K562 (cell line): ENCODE data around the gene BNC2. TPM values are rescaled to one million over a fixed set of nuclear protein-coding genes. Genes with fewer than 3 reads are reported as not detected.

Experiments used
- ATAC-seq: fragments of 200-7000 bp; cut with Tn5 transposase; 3 replicates; pipeline ENCODE4 v1.9.1; 2020; ENCODE audit warnings: moderate library complexity
- BruUV-seq: library from RNA; stranded (reverse); fragments of 400-500 nt; replicated peaks from 2 replicates; lab custom pipeline; 2021; lab: Mats Ljungman, UMichigan
- CTCF ChIA-PET: fragments of 300-600 bp; formaldehyde crosslinking; extraction: SDS; loops from one replicate; lab custom pipeline; 2021; ENCODE audit warnings: low intra/inter-chr PET ratio; lab: Yijun Ruan, JAX
- POLR2A ChIA-PET: fragments of 300-600, 350-650 bp; sonication (Branson Sonifier 250); formaldehyde crosslinking; extraction: SDS; loops from one replicate; lab custom pipeline; 2021; ENCODE audit warnings: antibody characterized with exemption, inconsistent platforms; lab: Yijun Ruan, JAX
- DNase-seq, 4 experiments: peaks; one replicate each; pipeline versions ENCODE4 v3.0.0 to v3.0.0-alpha.2; 2011 to 2018; ENCODE audit warnings: low spot score in 3 of 4, mixed read lengths in 3 of 4; ENCODE audit errors: extremely low read depth in 1 of 4
- FAIRE-seq: peaks from 2 replicates; lab custom pipeline; 2011; peaks lifted over from hg19 to GRCh38; lab: Jason Lieb, UNC
- H2AFZ ChIP-seq: 2 replicates; pipeline ENCODE4 v1.6.0; 2011; ENCODE audit warnings: low read depth, low read length, control low read depth, inconsistent platforms
- H3K27ac ChIP-seq: fragments of 200-600 bp; 3 replicates; pipeline ENCODE4 v1.8.0; 2011; ENCODE audit warnings: low read depth, mild to moderate bottlenecking, control low read depth, inconsistent platforms, low read length, moderate library complexity, mixed read lengths; ENCODE audit errors: extremely low read depth
- H3K27me3 ChIP-seq, 2 experiments: fragments of 300-600 bp in 1 of 2; 2 replicates in 1 of 2; 3 replicates in 1 of 2; pipeline versions ENCODE4 v1.6.0 to v1.8.0; 2011; ENCODE audit warnings: inconsistent platforms in 2 of 2, low read length in 2 of 2, mild to moderate bottlenecking in 1 of 2, mixed read lengths in 1 of 2, moderate library complexity in 1 of 2; ENCODE audit not compliant: control insufficient read depth in 2 of 2, insufficient read depth in 2 of 2
- H3K36me3 ChIP-seq: fragments of 300-600 bp; 3 replicates; pipeline ENCODE4 v1.8.0; 2011; ENCODE audit warnings: mild to moderate bottlenecking, low read length, inconsistent platforms; ENCODE audit not compliant: control insufficient read depth, insufficient read depth
- H3K4me1 ChIP-seq, 2 experiments: fragments of 200-600 bp in 1 of 2; replicated peaks in 1 of 2; 2 replicates in 1 of 2; 3 replicates in 1 of 2; pipeline versions ENCODE4 v1.5.1 to v1.8.0; 2011; ENCODE audit warnings: inconsistent platforms in 2 of 2, low read length in 2 of 2, mild to moderate bottlenecking in 1 of 2, mixed read lengths in 1 of 2, moderate library complexity in 1 of 2; ENCODE audit not compliant: control insufficient read depth in 2 of 2, insufficient read depth in 2 of 2
- H3K4me2 ChIP-seq: 2 replicates; pipeline ENCODE4 v1.6.1; 2011; ENCODE audit warnings: low read length, control low read depth, inconsistent platforms, mixed read lengths; ENCODE audit not compliant: insufficient read depth
- H3K4me3 ChIP-seq: fragments of 200-600 bp; sonication (generic), shearing (Covaris generic); 2 replicates; pipeline ENCODE4 v1.5.1; 2016; ENCODE audit warnings: control low read depth, inconsistent platforms
- H3K79me2 ChIP-seq: fragments of 200-600 bp; 3 replicates; pipeline ENCODE4 v1.8.0; 2011; ENCODE audit warnings: low read length, inconsistent platforms; ENCODE audit not compliant: control insufficient read depth, insufficient read depth
- H3K9ac ChIP-seq, 2 experiments: 2 replicates each; pipeline versions ENCODE4 v1.6.0 to v1.6.1; 2011; ENCODE audit warnings: low read depth in 2 of 2, low read length in 2 of 2, control low read depth in 1 of 2, inconsistent platforms in 1 of 2, mild to moderate bottlenecking in 1 of 2, mixed read lengths in 1 of 2; ENCODE audit not compliant: insufficient read depth in 1 of 2
- H3K9me1 ChIP-seq: one replicate; pipeline ENCODE4 v1.6.0; 2011; ENCODE audit warnings: inconsistent platforms, mild to moderate bottlenecking, low read length, moderate library complexity; ENCODE audit not compliant: control insufficient read depth, insufficient read depth
- H3K9me3 ChIP-seq: replicated peaks from 2 replicates; pipeline ENCODE4 v1.5.1; 2011; ENCODE audit warnings: low read depth, low read length, inconsistent platforms; ENCODE audit not compliant: control insufficient read depth, insufficient read depth
- H4K20me1 ChIP-seq: replicated peaks from 2 replicates; pipeline ENCODE4 v1.6.1; 2011; ENCODE audit warnings: low read length, inconsistent platforms, mixed read lengths; ENCODE audit not compliant: control insufficient read depth, insufficient read depth
- ADNP ChIP-seq: fragments of 200-800 bp; sonication (Bioruptor generic); IDR thresholded peaks from 2 replicates; pipeline ENCODE4 v1.6.1; 2016; ENCODE audit warnings: missing genetic modification characterization, missing compliant biosample characterization
- CHCHD3 ChIP-seq: fragments of 250-450 bp; sonication (Bioruptor Pico); IDR thresholded peaks from 2 replicates; pipeline ENCODE4 v2.1.2; 2022; ENCODE audit warnings: mild to moderate bottlenecking
- GABPB2 ChIP-seq: fragments of 250-450 bp; sonication (Bioruptor Pico); conservative IDR thresholded peaks from 2 replicates; pipeline ENCODE4 v1.5.1; 2021; ENCODE audit warnings: mild to moderate bottlenecking
- GTF2E2 ChIP-seq: fragments of 200-800 bp; sonication (Bioruptor generic); IDR thresholded peaks from 2 replicates; pipeline ENCODE4 v1.6.1; 2016; ENCODE audit warnings: missing genetic modification characterization, missing compliant biosample characterization
- MNT ChIP-seq, 2 experiments: fragments of 450-650 bp; conservative IDR thresholded peaks; 2 replicates each; pipeline ENCODE4 v1.6.1; 2017; ENCODE audit warnings: mild to moderate bottlenecking in 2 of 2, moderate library complexity in 2 of 2
- NFYB ChIP-seq: IDR thresholded peaks from 2 replicates; pipeline ENCODE4 v1.6.1; 2011; ENCODE audit warnings: mild to moderate bottlenecking, moderate library complexity; ENCODE audit not compliant: insufficient read length; ENCODE audit errors: extremely low read depth
- SMAD2 ChIP-seq: fragments of 150-350 bp; IDR thresholded peaks from 2 replicates; pipeline ENCODE4 v1.6.1; 2014; ENCODE audit warnings: low read depth, mild to moderate bottlenecking, low read length
- SNIP1 ChIP-seq: fragments of 450-650 bp; IDR thresholded peaks from 2 replicates; pipeline ENCODE4 v1.7.1; 2017; ENCODE audit warnings: low read depth, mild to moderate bottlenecking
- ZFPM2 ChIP-seq: fragments of 250-450 bp; sonication (Bioruptor Pico); IDR thresholded peaks from 2 replicates; pipeline ENCODE4 v1.5.1; 2022; ENCODE audit warnings: mild to moderate bottlenecking
- ZNF224 ChIP-seq: sonication (generic); formaldehyde crosslinking; IDR thresholded peaks from 2 replicates; pipeline ENCODE4 v1.8.0; 2022; ENCODE audit warnings: mild to moderate bottlenecking, missing genetic modification reagents
- ZNF280A ChIP-seq: fragments of 450-650 bp; IDR thresholded peaks from 2 replicates; pipeline ENCODE4 v1.6.1; 2018; ENCODE audit warnings: mild to moderate bottlenecking, low read depth; ENCODE audit not compliant: partially characterized antibody
- ZNF77 ChIP-seq: fragments of 250-450 bp; sonication (Bioruptor Pico); IDR thresholded peaks from 2 replicates; pipeline ENCODE4 v1.5.0; 2020
- WGBS: fragments of 100-300 bp; shearing (Covaris generic); methylation state at CpG from one replicate; pipeline ENCODE4 v1.1.6; 2016; ENCODE audit warnings: low coverage, mixed read lengths; ENCODE audit not compliant: insufficient coverage; ENCODE audit errors: missing lambda C conversion rate; 5-methylcytosine and 5-hydroxymethylcytosine counted together
- in situ Hi-C: fragments of 300-500 bp; cut with MboI; formaldehyde crosslinking; loops from 4 replicates; pipeline ENCODE4 v1.15.0; 2018; ENCODE audit warnings: inconsistent platforms, mixed read lengths
- intact Hi-C: fragments of 100-400 bp; cut with micrococcal nuclease; formaldehyde crosslinking; loops from 2 replicates; pipeline ENCODE4 v1.14.2; 2022
- polyA plus RNA-seq, 8 experiments: library from polyadenylated mRNA; depleted of rRNA in 4 of 8; stranded (reverse) in 5 of 8; unstranded in 3 of 8; fragments of >200 nt; fragmentation: Nextera tagmentation in 2 of 8; fragmentation: Illumina TruSeq in 1 of 8; extraction: Ambion mirVana in 2 of 8; extraction: Trizol in 1 of 8; gene quantifications; 2 replicates each; pipeline versions ENCODE4 v1.2.1 to v1.2.3, GENCODE V29; 2011 to 2014; ENCODE audit warnings: inconsistent platforms in 1 of 8, missing spikeins in 1 of 8
- total RNA-seq, 7 experiments: library from RNA; depleted of rRNA in 6 of 7; stranded (reverse); fragments of >200 nt in 6 of 7; fragmentation: Illumina TruSeq in 2 of 7; extraction: Trizol in 2 of 7; gene quantifications; 2 replicates each; pipeline versions ENCODE4 v1.2.1 to v1.2.3, GENCODE V29; 2011 to 2021; ENCODE audit warnings: low replicate concordance in 1 of 7

BNC2 gene
- total and polyA plus RNA-seq, 9 of the 15 experiments (the other 6 are each of a cell fraction or from before 2014, with no cell fraction given) = not detected

GRCh38 chr9:16575142-16575985, 295.1 kb downstream of the BNC2 start (continued):
- TF ChIP-seq CHCHD3 (CRISPR knock-in tag) (no peak), ZNF224 (CRISPR knock-in tag) (no peak), ZNF77 (CRISPR knock-in tag) (no peak), MNT (conservative IDR thresholded peaks at IDR 0.05) (no peak)

GRCh38 chr9:16572005-16572734, 298.3 kb downstream of the BNC2 start:
- Histone ChIP-seq H3K4me1 (no peaks in the 10 kb centered on the region), H3K27me3 (no peaks in the 10 kb centered on the region), H2AFZ (no peak overlapping the region), H3K36me3 (no peaks in the 10 kb centered on the region), H3K4me3 (no peak overlapping the region), H3K9ac (no peak overlapping the region), H4K20me1 (no peaks in the 10 kb centered on the region), H3K79me2 (no peaks in the 10 kb centered on the region), H3K27ac (no peak overlapping the region), H3K9me1 (no peaks in the 10 kb centered on the region), H3K4me2 (no peak overlapping the region), H3K9me3 (no peaks in the 10 kb centered on the region)
- no peak for FAIRE-seq
- in situ Hi-C loops (no loop called here), intact Hi-C loops (no loop called here)
- no TSS peak for BruUV-seq
- no peak for DNase-seq
- POLR2A ChIA-PET = no interaction called here
- WGBS = 0% methylated on average over 4 of the region's 5 CpGs
- no peak for ATAC-seq
- CTCF ChIA-PET = no interaction called here
- TF ChIP-seq SMAD2 (no peak), ZNF280A (no peak), ZFPM2 (CRISPR knock-in tag) (no peak), SNIP1 (no peak), ADNP (tag) (no peak), GTF2E2 (no peak), MNT (conservative IDR thresholded peaks at IDR 0.05) (no peak), GABPB2 (CRISPR knock-in tag) (no peak), NFYB (no peak)
